K562 (cell line): ENCODE measurements around the gene LRP1. TPM values are rescaled to one million over a fixed set of nuclear protein-coding genes. Genes with fewer than 3 reads are reported as not detected.
A peak's percentile ranks its signal among the peaks of the same experiment; 100 is the strongest.

Experiments
- ARNT ChIP-seq, 2 experiments: fragments of 450-650 bp; IDR thresholded peaks; 2 replicates each; pipeline ENCODE4 v1.6.1; 2016; ENCODE audit warnings: mild to moderate bottlenecking in 1 of 2
- CBX5 ChIP-seq: IDR thresholded peaks from 2 replicates; pipeline ENCODE4 v1.6.1; 2014; ENCODE audit warnings: low read depth, borderline replicate concordance
- CUX1 ChIP-seq: fragments of 200-800 bp; sonication (Bioruptor generic); IDR thresholded peaks from 2 replicates; pipeline ENCODE4 v1.6.1; 2016; ENCODE audit warnings: missing genetic modification characterization, missing compliant biosample characterization
- EP400 ChIP-seq: fragments of 450-650 bp; IDR thresholded peaks from 2 replicates; pipeline ENCODE4 v1.6.1; 2017; ENCODE audit warnings: antibody characterized with exemption, mild to moderate bottlenecking, moderate library complexity
- FOXK1 ChIP-seq: sonication (generic); formaldehyde crosslinking; IDR thresholded peaks from 2 replicates; pipeline ENCODE4 v1.8.0; 2022; ENCODE audit warnings: missing genetic modification reagents, mild to moderate bottlenecking, borderline replicate concordance
- GATAD2A ChIP-seq: fragments of 450-650 bp; IDR thresholded peaks from 2 replicates; pipeline ENCODE4 v1.6.1; 2017
- HLTF ChIP-seq: fragments of 450-650 bp; IDR thresholded peaks from 2 replicates; pipeline ENCODE4 v1.6.1; 2016
- KLF16 ChIP-seq: IDR thresholded peaks from 2 replicates; pipeline ENCODE4 v1.6.1; 2016; ENCODE audit warnings: antibody characterized with exemption
- MAX ChIP-seq: sonication (generic); formaldehyde crosslinking; IDR thresholded peaks from 2 replicates; pipeline ENCODE4 v1.9.0; 2022; ENCODE audit warnings: mild to moderate bottlenecking, missing genetic modification reagents
- NCOA6 ChIP-seq: fragments of 450-650 bp; IDR thresholded peaks from 2 replicates; pipeline ENCODE4 v1.6.1; 2017; ENCODE audit warnings: mild to moderate bottlenecking
- POLR2AphosphoS2 ChIP-seq: IDR thresholded peaks from 2 replicates; pipeline ENCODE4 v1.6.1; 2012; ENCODE audit warnings: low read length, improper control_type of control experiment
- RCOR1 ChIP-seq, 2 experiments: IDR thresholded peaks; 2 replicates each; pipeline ENCODE4 v1.6.1; 2012; ENCODE audit warnings: low read depth in 2 of 2, low read length in 2 of 2, borderline replicate concordance in 1 of 2, improper control_type of control experiment in 1 of 2
- SAFB2 ChIP-seq: fragments of 200-400 bp; formaldehyde crosslinking; IDR thresholded peaks from 2 replicates; pipeline ENCODE4 v1.6.1; 2018; ENCODE audit warnings: borderline replicate concordance, low read length, low read depth, moderate library complexity; ENCODE audit not compliant: severe bottlenecking
- SUPT5H ChIP-seq: fragments of 450-650 bp; IDR thresholded peaks from 2 replicates; pipeline ENCODE4 v1.6.1; 2016
- TSHZ1 ChIP-seq: fragments of 250-450 bp; sonication (Bioruptor Pico); IDR thresholded peaks from 2 replicates; pipeline ENCODE4 v1.4.0; 2020; ENCODE audit warnings: mild to moderate bottlenecking, moderate library complexity
- ZBTB9 ChIP-seq: fragments of 450-650 bp; formaldehyde crosslinking; IDR thresholded peaks from 2 replicates; pipeline ENCODE4 v1.4.0; 2020; ENCODE audit warnings: mild to moderate bottlenecking, moderate library complexity
- ZNF174 ChIP-seq: fragments of 250-450 bp; sonication (Bioruptor Pico); IDR thresholded peaks from 2 replicates; pipeline ENCODE4 v1.4.0; 2020; ENCODE audit warnings: mild to moderate bottlenecking
- ZNF3 ChIP-seq: fragments of 250-450 bp; sonication (Bioruptor Pico); IDR thresholded peaks from 2 replicates; pipeline ENCODE4 v1.5.0; 2021; ENCODE audit warnings: mild to moderate bottlenecking, moderate library complexity
- ZNF384 ChIP-seq: IDR thresholded peaks from 2 replicates; pipeline ENCODE4 v1.6.1; 2012; ENCODE audit warnings: low read depth, low read length, improper control_type of control experiment
- ZNF431 ChIP-seq: sonication (generic); formaldehyde crosslinking; IDR thresholded peaks from 2 replicates; pipeline ENCODE4 v1.8.0; 2022; ENCODE audit warnings: mild to moderate bottlenecking, missing genetic modification reagents
- ZNF76 ChIP-seq: fragments of 250-450 bp; sonication (Bioruptor Pico); IDR thresholded peaks from 2 replicates; pipeline ENCODE4 v1.4.0; 2020; ENCODE audit warnings: mild to moderate bottlenecking, moderate library complexity, borderline replicate concordance
- polyA plus RNA-seq, 8 experiments: library from polyadenylated mRNA; depleted of rRNA in 4 of 8; stranded (reverse) in 5 of 8; unstranded in 3 of 8; fragments of >200 nt; fragmentation: Nextera tagmentation in 2 of 8; fragmentation: Illumina TruSeq in 1 of 8; extraction: Ambion mirVana in 2 of 8; extraction: Trizol in 1 of 8; gene quantifications; 2 replicates each; pipeline versions ENCODE4 v1.2.1 to v1.2.3, GENCODE V29; 2011 to 2014; ENCODE audit warnings: inconsistent platforms in 1 of 8, missing spikeins in 1 of 8
- total RNA-seq, 7 experiments: library from RNA; depleted of rRNA in 6 of 7; stranded (reverse); fragments of >200 nt in 6 of 7; fragmentation: Illumina TruSeq in 2 of 7; extraction: Trizol in 2 of 7; gene quantifications; 2 replicates each; pipeline versions ENCODE4 v1.2.1 to v1.2.3, GENCODE V29; 2011 to 2021; ENCODE audit warnings: low replicate concordance in 1 of 7

The LRP1 gene
- total and polyA plus RNA-seq, 9 of the 15 experiments (the other 6 are each of a cell fraction or from before 2014, with no cell fraction given), result 0.04 to 0.64 (median 0.19) TPM; not detected in 2

GRCh38 chr12:57085999-57086492 lies 42.2 kb upstream of the LRP1 start (continued):
- TF ChIP-seq ZNF76 (CRISPR knock-in tag), result no peak
- TF ChIP-seq KLF16, result no peak
- TF ChIP-seq TSHZ1 (CRISPR knock-in tag), result no peak
- TF ChIP-seq CUX1 (CRISPR knock-in tag), result no peak
- TF ChIP-seq RCOR1 (IDR thresholded peaks at IDR 0.05; ENCODE audit: borderline replicate concordance in 1 of 2, low read depth in 2 of 2, low read length in 2 of 2), result peak in 1 of 2 experiments; percentile 59; a peak in 1 of 4 replicates
- no peak for TF ChIP-seq ZNF174 (CRISPR knock-in tag)
- TF ChIP-seq CBX5, result no peak
- TF ChIP-seq MAX (CRISPR knock-in tag), result peak; percentile 62; the same call in 1 of the 2 replicates
- TF ChIP-seq ARNT (IDR thresholded peaks at IDR 0.05), result no peak
- TF ChIP-seq SUPT5H, result no peak
- TF ChIP-seq ZNF384, result no peak
- no peak; the same call in 1 of the 2 replicates for TF ChIP-seq POLR2AphosphoS2
- TF ChIP-seq NCOA6, result no peak
- TF ChIP-seq ZBTB9, result no peak
- TF ChIP-seq ZNF431 (CRISPR knock-in tag), result no peak
- TF ChIP-seq HLTF, result no peak
- no peak for TF ChIP-seq ZNF3 (CRISPR knock-in tag)
- TF ChIP-seq FOXK1, result no peak
- no peak for TF ChIP-seq SAFB2
- peak; percentile 41 for TF ChIP-seq EP400
- TF ChIP-seq GATAD2A, result peak; percentile 24; the same call in 1 of the 2 replicates
